Testis (tissue), 2 donors: ENCODE measurements around the gene RASGRF2.

Experiments
- POLR2A ChIP-seq: fragments of 450-650 bp; IDR thresholded peaks from one replicate; pipeline ENCODE4 v1.6.1; 2017; ENCODE audit warnings: antibody characterized with exemption, mild to moderate bottlenecking, moderate library complexity
- TF ChIP-seq, protein P1 (sequence below), 3 experiments: fragments of 450-650 bp in 2 of 3; fragments of 200-600 bp in 1 of 3; sonication (generic) in 1 of 3; IDR thresholded peaks; one replicate each; pipeline ENCODE4 v1.5.1; 2016 to 2019; ENCODE audit warnings: antibody characterized with exemption in 3 of 3, mild to moderate bottlenecking in 2 of 3, moderate library complexity in 1 of 3

DNA sequence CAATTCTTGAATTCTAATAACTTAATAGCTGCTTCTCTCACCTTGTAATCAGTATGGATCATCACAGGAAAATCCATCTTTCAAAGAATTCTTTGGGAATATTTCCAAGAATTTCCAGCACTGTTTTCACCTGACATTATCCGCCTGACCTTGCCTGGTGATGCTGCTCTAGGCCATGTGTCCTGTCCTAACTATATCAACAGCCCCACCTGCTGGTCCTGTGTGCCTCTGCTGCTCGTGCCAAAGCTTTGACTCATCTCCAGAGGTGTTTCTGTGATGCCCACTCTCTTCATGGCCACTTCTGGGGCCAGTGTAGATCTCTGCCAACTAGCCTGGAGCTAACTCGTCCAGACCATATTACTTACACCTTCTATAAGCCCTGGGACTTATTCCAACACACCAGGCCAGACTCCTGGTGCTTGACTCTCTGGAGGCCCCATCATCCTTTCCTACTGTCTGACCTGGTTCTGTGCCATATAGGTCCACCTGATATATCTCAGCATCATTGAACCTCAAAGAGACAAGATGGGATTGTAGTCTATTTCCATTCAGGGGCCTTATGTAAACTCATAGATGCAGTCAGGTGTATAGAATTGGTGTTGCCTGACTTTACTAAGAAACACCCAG, 205.4 kb downstream of the RASGRF2 start:
- TF ChIP-seq POLR2A = no peak
- TF ChIP-seq, protein P1, sequence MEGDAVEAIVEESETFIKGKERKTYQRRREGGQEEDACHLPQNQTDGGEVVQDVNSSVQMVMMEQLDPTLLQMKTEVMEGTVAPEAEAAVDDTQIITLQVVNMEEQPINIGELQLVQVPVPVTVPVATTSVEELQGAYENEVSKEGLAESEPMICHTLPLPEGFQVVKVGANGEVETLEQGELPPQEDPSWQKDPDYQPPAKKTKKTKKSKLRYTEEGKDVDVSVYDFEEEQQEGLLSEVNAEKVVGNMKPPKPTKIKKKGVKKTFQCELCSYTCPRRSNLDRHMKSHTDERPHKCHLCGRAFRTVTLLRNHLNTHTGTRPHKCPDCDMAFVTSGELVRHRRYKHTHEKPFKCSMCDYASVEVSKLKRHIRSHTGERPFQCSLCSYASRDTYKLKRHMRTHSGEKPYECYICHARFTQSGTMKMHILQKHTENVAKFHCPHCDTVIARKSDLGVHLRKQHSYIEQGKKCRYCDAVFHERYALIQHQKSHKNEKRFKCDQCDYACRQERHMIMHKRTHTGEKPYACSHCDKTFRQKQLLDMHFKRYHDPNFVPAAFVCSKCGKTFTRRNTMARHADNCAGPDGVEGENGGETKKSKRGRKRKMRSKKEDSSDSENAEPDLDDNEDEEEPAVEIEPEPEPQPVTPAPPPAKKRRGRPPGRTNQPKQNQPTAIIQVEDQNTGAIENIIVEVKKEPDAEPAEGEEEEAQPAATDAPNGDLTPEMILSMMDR (IDR thresholded peaks at IDR 0.05) = peak; percentile 30 to 60 (median 52)
